Panc1 (cell line): ENCODE data around the gene PKP3. TPM values are rescaled to one million over a fixed set of nuclear protein-coding genes. Genes with fewer than 3 reads are reported as not detected.
A peak's percentile ranks its signal among the peaks of the same experiment; 100 is the strongest.

Experiments used
- ATAC-seq: fragments of 200-7000 bp; cut with Tn5 transposase; 2 replicates; pipeline ENCODE4 v1.9.1; 2020; ENCODE audit warnings: mild to moderate bottlenecking, moderate library complexity
- BruUV-seq: library from RNA; stranded (reverse); fragments of 400-500 nt; replicated peaks from 2 replicates; lab custom pipeline; 2021; lab: Mats Ljungman, UMichigan
- CTCF ChIA-PET: fragments of 300-600 bp; sonication (Branson Sonifier 250); formaldehyde crosslinking; loops from one replicate; lab custom pipeline; 2022; ENCODE audit warnings: antibody characterized with exemption; lab: Charles Lee
- POLR2A ChIA-PET: fragments of 300-600 bp; sonication (Branson Sonifier 250); formaldehyde crosslinking; loops from one replicate; lab custom pipeline; 2022; ENCODE audit warnings: antibody characterized with exemption; lab: Charles Lee
- DNase-seq: peaks from one replicate; pipeline ENCODE4 v3.0.0-alpha.2; 2010; ENCODE audit warnings: low read depth, low spot score
- H3K27ac ChIP-seq: 2 replicates; pipeline ENCODE4 v1.5.1; 2011; ENCODE audit warnings: mild to moderate bottlenecking, low read length, inconsistent platforms
- H3K27me3 ChIP-seq: fragments of 200-500 bp; sonication (Bioruptor generic); 2 replicates; pipeline ENCODE4 v1.6.0; 2014; ENCODE audit warnings: low read length, inconsistent platforms; ENCODE audit not compliant: control insufficient read depth, insufficient read depth
- H3K36me3 ChIP-seq: fragments of 200-500 bp; sonication (Bioruptor generic); 2 replicates; pipeline ENCODE4 v1.5.1; 2014; ENCODE audit warnings: inconsistent platforms, mild to moderate bottlenecking, low read length, moderate library complexity; ENCODE audit not compliant: control insufficient read depth, insufficient read depth
- H3K4me1 ChIP-seq: 2 replicates; pipeline ENCODE4 v1.5.1; 2011; ENCODE audit warnings: inconsistent platforms, mild to moderate bottlenecking, low read length, moderate library complexity; ENCODE audit not compliant: control insufficient read depth, insufficient read depth
- H3K4me3 ChIP-seq, 2 experiments: 2 replicates each; pipeline ENCODE4 v1.5.1; 2011 to 2012; ENCODE audit warnings: low read depth in 2 of 2, low read length in 2 of 2, mild to moderate bottlenecking in 2 of 2, inconsistent platforms in 1 of 2, moderate library complexity in 1 of 2
- H3K9me3 ChIP-seq: fragments of 200-500 bp; sonication (Bioruptor generic); 2 replicates; pipeline ENCODE4 v1.5.1; 2014; ENCODE audit warnings: low read depth, mild to moderate bottlenecking, inconsistent platforms, low read length, moderate library complexity; ENCODE audit not compliant: control insufficient read depth, insufficient read depth
- CTCF ChIP-seq: fragments of 450-650 bp; IDR thresholded peaks from 2 replicates; pipeline ENCODE4 v1.5.1; 2017; ENCODE audit warnings: mild to moderate bottlenecking
- POLR2AphosphoS5 ChIP-seq: IDR thresholded peaks from 2 replicates; pipeline ENCODE4 v1.6.1; 2012; ENCODE audit warnings: mild to moderate bottlenecking, low read depth, low read length, moderate library complexity
- REST ChIP-seq, 2 experiments: IDR thresholded peaks; 2 replicates each; pipeline ENCODE4 v1.6.1; 2011 to 2012; ENCODE audit warnings: low read depth in 2 of 2, control low read depth in 1 of 2, low read length in 1 of 2, mild to moderate bottlenecking in 1 of 2, moderate library complexity in 1 of 2; ENCODE audit not compliant: insufficient read depth in 1 of 2
- SIN3A ChIP-seq: IDR thresholded peaks from 2 replicates; pipeline ENCODE4 v1.6.1; 2012; ENCODE audit warnings: low read depth, mild to moderate bottlenecking, low read length, moderate library complexity, borderline replicate concordance; ENCODE audit not compliant: insufficient read depth
- TCF7L2 ChIP-seq: IDR thresholded peaks from 2 replicates; pipeline ENCODE4 v1.6.1; 2011; ENCODE audit warnings: mild to moderate bottlenecking, low read depth, low read length, inconsistent platforms
- in situ Hi-C: cut with HindIII; loops from 2 replicates; pipeline ENCODE4 v1.10.0; 2016; ENCODE audit warnings: low sequenced_read_pairs, low pct_unique_long_range_greater_than_20kb
- intact Hi-C: fragments of 100-400 bp; cut with micrococcal nuclease; formaldehyde crosslinking; loops from one replicate; pipeline ENCODE4 v1.10.0; 2022; ENCODE audit not compliant: unreplicated experiment
- total RNA-seq: library from RNA; stranded (reverse); gene quantifications from one replicate; pipeline ENCODE4 v1.2.1, GENCODE V29; 2021; ENCODE audit not compliant: unreplicated experiment

PKP3 gene
- total RNA-seq, 1 experiment from 2014 or later: 36.8 TPM

- no peaks in the 10 kb centered on the region for H3K9me3 ChIP-seq
- H3K27ac ChIP-seq: no peak overlapping the region
- TF ChIP-seq CTCF (no peak), POLR2AphosphoS5 (no peak), REST (IDR thresholded peaks at IDR 0.05; ENCODE audit: insufficient read depth in 1 of 2, low read depth in 2 of 2, low read length in 1 of 2) (no peak), SIN3A (no peak), TCF7L2 (no peak)
- ATAC-seq: no peak
- intact Hi-C loops: no loop called here
- H3K27me3 ChIP-seq: no peaks in the 10 kb centered on the region
- DNase-seq: no peak
- H3K4me3 ChIP-seq: no peak overlapping the region
- ChIA-PET POLR2A (no interaction called here), CTCF (no interaction called here)
- BruUV-seq: no TSS peak
- in situ Hi-C loops: no loop called here
- H3K36me3 ChIP-seq: no peaks in the 10 kb centered on the region
- peaks cover 11% of the 10 kb centered on the region for H3K4me1 ChIP-seq
Observed at GRCh38 chr11:429391-429790, 35.4 kb downstream of the PKP3 start.

GRCh38 chr11:429931-430456 lies 36.0 kb downstream of the PKP3 start:
- no peak for TF ChIP-seq REST (IDR thresholded peaks at IDR 0.05; ENCODE audit: insufficient read depth in 1 of 2, low read depth in 2 of 2, low read length in 1 of 2)
- no peak for TF ChIP-seq TCF7L2
- TF ChIP-seq CTCF: no peak
- no peak for TF ChIP-seq SIN3A
- no peak for TF ChIP-seq POLR2AphosphoS5
- Histone ChIP-seq H3K36me3 (no peaks in the 10 kb centered on the region), H3K27me3 (no peaks in the 10 kb centered on the region), H3K4me1 (peaks cover 11% of the 10 kb centered on the region), H3K4me3 (no peak overlapping the region), H3K9me3 (no peaks in the 10 kb centered on the region), H3K27ac (no peak overlapping the region)
- no peak for DNase-seq
- ChIA-PET POLR2A (no interaction called here), CTCF (interaction anchor here (1.0 kb wide), 1 partner anchor 19 kb away, joined by 3 read pairs; no protein-coding TSS in a partner anchor)
- BruUV-seq: no TSS peak
- intact Hi-C loops: no loop called here
- in situ Hi-C loops: no loop called here
- ATAC-seq: peak; percentile 50
